K562 (cell line): ENCODE data around the gene YKT6. TPM values are rescaled to one million over a fixed set of nuclear protein-coding genes. Genes with fewer than 3 reads are reported as not detected.

ENCODE experiments used
- ATAC-seq: fragments of 200-7000 bp; cut with Tn5 transposase; 3 replicates; pipeline ENCODE4 v1.9.1; 2020; ENCODE audit warnings: moderate library complexity
- BruUV-seq: library from RNA; stranded (reverse); fragments of 400-500 nt; replicated peaks from 2 replicates; lab custom pipeline; 2021; lab: Mats Ljungman, UMichigan
- CTCF ChIA-PET: fragments of 300-600 bp; formaldehyde crosslinking; extraction: SDS; loops from one replicate; lab custom pipeline; 2021; ENCODE audit warnings: low intra/inter-chr PET ratio; lab: Yijun Ruan, JAX
- POLR2A ChIA-PET: fragments of 300-600, 350-650 bp; sonication (Branson Sonifier 250); formaldehyde crosslinking; extraction: SDS; loops from one replicate; lab custom pipeline; 2021; ENCODE audit warnings: antibody characterized with exemption, inconsistent platforms; lab: Yijun Ruan, JAX
- DNase-seq, 4 experiments: peaks; one replicate each; pipeline versions ENCODE4 v3.0.0 to v3.0.0-alpha.2; 2011 to 2018; ENCODE audit warnings: low spot score in 3 of 4, mixed read lengths in 3 of 4; ENCODE audit errors: extremely low read depth in 1 of 4
- FAIRE-seq: peaks from 2 replicates; lab custom pipeline; 2011; peaks lifted over from hg19 to GRCh38; lab: Jason Lieb, UNC
- H2AFZ ChIP-seq: 2 replicates; pipeline ENCODE4 v1.6.0; 2011; ENCODE audit warnings: low read depth, low read length, control low read depth, inconsistent platforms
- H3K27ac ChIP-seq: fragments of 200-600 bp; 3 replicates; pipeline ENCODE4 v1.8.0; 2011; ENCODE audit warnings: low read depth, mild to moderate bottlenecking, control low read depth, inconsistent platforms, low read length, moderate library complexity, mixed read lengths; ENCODE audit errors: extremely low read depth
- H3K27me3 ChIP-seq, 2 experiments: fragments of 300-600 bp in 1 of 2; 2 replicates in 1 of 2; 3 replicates in 1 of 2; pipeline versions ENCODE4 v1.6.0 to v1.8.0; 2011; ENCODE audit warnings: inconsistent platforms in 2 of 2, low read length in 2 of 2, mild to moderate bottlenecking in 1 of 2, mixed read lengths in 1 of 2, moderate library complexity in 1 of 2; ENCODE audit not compliant: control insufficient read depth in 2 of 2, insufficient read depth in 2 of 2
- H3K36me3 ChIP-seq: fragments of 300-600 bp; 3 replicates; pipeline ENCODE4 v1.8.0; 2011; ENCODE audit warnings: mild to moderate bottlenecking, low read length, inconsistent platforms; ENCODE audit not compliant: control insufficient read depth, insufficient read depth
- H3K4me1 ChIP-seq, 2 experiments: fragments of 200-600 bp in 1 of 2; replicated peaks in 1 of 2; 2 replicates in 1 of 2; 3 replicates in 1 of 2; pipeline versions ENCODE4 v1.5.1 to v1.8.0; 2011; ENCODE audit warnings: inconsistent platforms in 2 of 2, low read length in 2 of 2, mild to moderate bottlenecking in 1 of 2, mixed read lengths in 1 of 2, moderate library complexity in 1 of 2; ENCODE audit not compliant: control insufficient read depth in 2 of 2, insufficient read depth in 2 of 2
- H3K4me2 ChIP-seq: 2 replicates; pipeline ENCODE4 v1.6.1; 2011; ENCODE audit warnings: low read length, control low read depth, inconsistent platforms, mixed read lengths; ENCODE audit not compliant: insufficient read depth
- H3K4me3 ChIP-seq: fragments of 200-600 bp; sonication (generic), shearing (Covaris generic); 2 replicates; pipeline ENCODE4 v1.5.1; 2016; ENCODE audit warnings: control low read depth, inconsistent platforms
- H3K79me2 ChIP-seq: fragments of 200-600 bp; 3 replicates; pipeline ENCODE4 v1.8.0; 2011; ENCODE audit warnings: low read length, inconsistent platforms; ENCODE audit not compliant: control insufficient read depth, insufficient read depth
- H3K9ac ChIP-seq, 2 experiments: 2 replicates each; pipeline versions ENCODE4 v1.6.0 to v1.6.1; 2011; ENCODE audit warnings: low read depth in 2 of 2, low read length in 2 of 2, control low read depth in 1 of 2, inconsistent platforms in 1 of 2, mild to moderate bottlenecking in 1 of 2, mixed read lengths in 1 of 2; ENCODE audit not compliant: insufficient read depth in 1 of 2
- H3K9me1 ChIP-seq: one replicate; pipeline ENCODE4 v1.6.0; 2011; ENCODE audit warnings: inconsistent platforms, mild to moderate bottlenecking, low read length, moderate library complexity; ENCODE audit not compliant: control insufficient read depth, insufficient read depth
- H3K9me3 ChIP-seq: replicated peaks from 2 replicates; pipeline ENCODE4 v1.5.1; 2011; ENCODE audit warnings: low read depth, low read length, inconsistent platforms; ENCODE audit not compliant: control insufficient read depth, insufficient read depth
- H4K20me1 ChIP-seq: replicated peaks from 2 replicates; pipeline ENCODE4 v1.6.1; 2011; ENCODE audit warnings: low read length, inconsistent platforms, mixed read lengths; ENCODE audit not compliant: control insufficient read depth, insufficient read depth
- DACH1 ChIP-seq: fragments of 450-650 bp; IDR thresholded peaks from 2 replicates; pipeline ENCODE4 v1.6.1; 2018; ENCODE audit not compliant: partially characterized antibody
- KDM5B ChIP-seq: fragments of 200-600 bp; sonication (generic); IDR thresholded peaks from 2 replicates; pipeline ENCODE4 v1.6.1; 2012; ENCODE audit warnings: low read depth, mild to moderate bottlenecking, moderate library complexity, low read length, control low read depth, inconsistent platforms; ENCODE audit not compliant: insufficient replicate concordance
- NCOA1 ChIP-seq: fragments of 450-650 bp; IDR thresholded peaks from 2 replicates; pipeline ENCODE4 v1.6.1; 2016; ENCODE audit warnings: low read depth
- NFYB ChIP-seq: IDR thresholded peaks from 2 replicates; pipeline ENCODE4 v1.6.1; 2011; ENCODE audit warnings: mild to moderate bottlenecking, moderate library complexity; ENCODE audit not compliant: insufficient read length; ENCODE audit errors: extremely low read depth
- UBTF ChIP-seq, 2 experiments: IDR thresholded peaks; 2 replicates each; pipeline ENCODE4 v1.6.1; 2012; ENCODE audit warnings: improper control_type of control experiment in 2 of 2, low read depth in 2 of 2, low read length in 2 of 2, borderline replicate concordance in 1 of 2
- ZNF282 ChIP-seq: sonication (generic); formaldehyde crosslinking; IDR thresholded peaks from 2 replicates; pipeline ENCODE4 v1.8.1; 2023; ENCODE audit warnings: missing genetic modification reagents
- WGBS: fragments of 100-300 bp; shearing (Covaris generic); methylation state at CpG from one replicate; pipeline ENCODE4 v1.1.6; 2016; ENCODE audit warnings: low coverage, mixed read lengths; ENCODE audit not compliant: insufficient coverage; ENCODE audit errors: missing lambda C conversion rate; 5-methylcytosine and 5-hydroxymethylcytosine counted together
- in situ Hi-C: fragments of 300-500 bp; cut with MboI; formaldehyde crosslinking; loops from 4 replicates; pipeline ENCODE4 v1.15.0; 2018; ENCODE audit warnings: inconsistent platforms, mixed read lengths
- intact Hi-C: fragments of 100-400 bp; cut with micrococcal nuclease; formaldehyde crosslinking; loops from 2 replicates; pipeline ENCODE4 v1.14.2; 2022
- polyA plus RNA-seq, 8 experiments: library from polyadenylated mRNA; depleted of rRNA in 4 of 8; stranded (reverse) in 5 of 8; unstranded in 3 of 8; fragments of >200 nt; fragmentation: Nextera tagmentation in 2 of 8; fragmentation: Illumina TruSeq in 1 of 8; extraction: Ambion mirVana in 2 of 8; extraction: Trizol in 1 of 8; gene quantifications; 2 replicates each; pipeline versions ENCODE4 v1.2.1 to v1.2.3, GENCODE V29; 2011 to 2014; ENCODE audit warnings: inconsistent platforms in 1 of 8, missing spikeins in 1 of 8
- total RNA-seq, 7 experiments: library from RNA; depleted of rRNA in 6 of 7; stranded (reverse); fragments of >200 nt in 6 of 7; fragmentation: Illumina TruSeq in 2 of 7; extraction: Trizol in 2 of 7; gene quantifications; 2 replicates each; pipeline versions ENCODE4 v1.2.1 to v1.2.3, GENCODE V29; 2011 to 2021; ENCODE audit warnings: low replicate concordance in 1 of 7

YKT6 gene
- total and polyA plus RNA-seq, 9 of the 15 experiments (the other 6 are each of a cell fraction or from before 2014, with no cell fraction given) = 1.6 to 90.6 (median 75.1) TPM

- no peak for TF ChIP-seq KDM5B
- no peak for TF ChIP-seq DACH1
- no peak for TF ChIP-seq NFYB
These were observed 27.1 kb downstream of the YKT6 start (continued) for GRCh38 chr7:44227911-44228310.

GRCh38 chr7:44228571-44229350 lies 28.0 kb downstream of the YKT6 start:
- Histone ChIP-seq H3K4me1 (peaks cover 0 to 50% of the 10 kb centered on the region in 2 experiments; a peak in 2 of 5 replicates), H3K27ac (no peak overlapping the region), H3K9me1 (no peaks in the 10 kb centered on the region), H2AFZ (no peak overlapping the region), H3K9me3 (no peaks in the 10 kb centered on the region), H3K4me3 (no peak overlapping the region), H3K27me3 (peaks cover 21 to 79% of the 10 kb centered on the region in 2 experiments; a peak in 4 of 5 replicates), H3K79me2 (no peaks in the 10 kb centered on the region)
- in situ Hi-C loops = no loop called here
- ChIA-PET POLR2A (interaction anchor here (1.4 to 1.6 kb wide), 2 partner anchors 8 to 49 kb away, joined by 3 to 5 read pairs; no protein-coding TSS in a partner anchor), CTCF (no interaction called here)
- BruUV-seq = no TSS peak
- intact Hi-C loops = no loop called here
- no peak for DNase-seq
- TF ChIP-seq UBTF (IDR thresholded peaks at IDR 0.05; ENCODE audit: borderline replicate concordance in 1 of 2, low read depth in 2 of 2, low read length in 2 of 2) = 0 out of 4 replicates have a peak, but pooled peaks of 1 of the 2 experiments have one; percentile 11
- TF ChIP-seq ZNF282 = no peak
- no peak for TF ChIP-seq NCOA1
- TF ChIP-seq, all 486 proteins: peak for 1
- 3% methylated on average over 23 of the region's 29 CpGs for WGBS
- no peak overlapping the region for H3K4me2 ChIP-seq
- FAIRE-seq = no peak
- H4K20me1 ChIP-seq = peaks cover 9% of the 10 kb centered on the region; the same call in 1 of the 2 replicates
- peak; percentile 29; the same call in 2 of the 3 replicates for ATAC-seq
- H3K9ac ChIP-seq = peak overlapping the region in 1 of 2 experiments; percentile 26; a peak in 1 of 4 replicates
- H3K36me3 ChIP-seq = no peaks in the 10 kb centered on the region
